ENCODE measurements around the gene SPAAR. TPM values are rescaled to one million over a fixed set of nuclear protein-coding genes. Genes with fewer than 3 reads are reported as not detected.

SPAAR gene
- total RNA-seq, 1 experiment from 2014 or later = 0.72 TPM

GRCh38 chr9:35862328-35862727 lies 47.0 kb upstream of the SPAAR start:
- Histone ChIP-seq H3K4me2 (no peak overlapping the region), H4K20me1 (ENCODE audit: insufficient read depth) (no peaks in the 10 kb centered on the region), H3K27me3 (ENCODE audit: insufficient read depth, low read depth) (0 out of 2 replicates have a peak, but pooled peaks cover 7% of the 10 kb centered on the region), H3K27ac (no peak overlapping the region), H3K4me1 (replicated peaks; ENCODE audit: insufficient read depth) (no peaks in the 10 kb centered on the region), H2AFZ (no peak overlapping the region), H3K9me3 (ENCODE audit: insufficient read depth, low read depth) (no peaks in the 10 kb centered on the region), H3K79me2 (ENCODE audit: low read depth) (no peaks in the 10 kb centered on the region), H3K4me3 (no peak overlapping the region), H3K9me2 (ENCODE audit: insufficient read depth) (no peaks in the 10 kb centered on the region), H3F3A (ENCODE audit: insufficient read depth, low read depth) (no peaks in the 10 kb centered on the region), H3K36me3 (ENCODE audit: low read depth) (no peaks in the 10 kb centered on the region)
- ChIA-PET POLR2A (ENCODE audit: unreplicated experiment) (no interaction called here), CTCF (no interaction called here)
- TF ChIP-seq EZH2 (IDR thresholded peaks at IDR 0.05; ENCODE audit: low read depth) (no peak), CTCF (conservative IDR thresholded peaks at IDR 0.05) (no peak)
- intact Hi-C loops (cut with micrococcal nuclease; ENCODE audit: unreplicated experiment) = no loop called here
- DNase-seq = no peak
- BruUV-seq (replicated peaks) = no TSS peak

GRCh38 chr9:35863583-35863982 lies 45.7 kb upstream of the SPAAR start:
- H3K9me3 ChIP-seq (ENCODE audit: insufficient read depth, low read depth) = no peaks in the 10 kb centered on the region
- no peaks in the 10 kb centered on the region for H3F3A ChIP-seq (ENCODE audit: insufficient read depth, low read depth)
- TF ChIP-seq EZH2 (IDR thresholded peaks at IDR 0.05; ENCODE audit: low read depth) (no peak), CTCF (conservative IDR thresholded peaks at IDR 0.05) (no peak)
- no peak overlapping the region for H2AFZ ChIP-seq
- 0 out of 2 replicates have a peak, but pooled peaks cover 7% of the 10 kb centered on the region for H3K27me3 ChIP-seq (ENCODE audit: insufficient read depth, low read depth)
- ChIA-PET POLR2A (ENCODE audit: unreplicated experiment) (no interaction called here), CTCF (no interaction called here)
- H3K4me2 ChIP-seq = no peak overlapping the region
- H3K36me3 ChIP-seq (ENCODE audit: low read depth) = no peaks in the 10 kb centered on the region
- no TSS peak for BruUV-seq (replicated peaks)
- H3K4me1 ChIP-seq (replicated peaks; ENCODE audit: insufficient read depth) = no peaks in the 10 kb centered on the region
- no peaks in the 10 kb centered on the region for H3K79me2 ChIP-seq (ENCODE audit: low read depth)
- no peak for DNase-seq
- no peak overlapping the region for H3K4me3 ChIP-seq
- H3K9me2 ChIP-seq (ENCODE audit: insufficient read depth) = no peaks in the 10 kb centered on the region
- H4K20me1 ChIP-seq (ENCODE audit: insufficient read depth) = no peaks in the 10 kb centered on the region
- intact Hi-C loops (cut with micrococcal nuclease; ENCODE audit: unreplicated experiment) = no loop called here
- no peak overlapping the region for H3K27ac ChIP-seq

- ChIA-PET POLR2A (ENCODE audit: unreplicated experiment) (no interaction called here), CTCF (no interaction called here)
- Histone ChIP-seq H3K9me3 (ENCODE audit: insufficient read depth, low read depth) (no peaks in the 10 kb centered on the region), H3K27me3 (ENCODE audit: insufficient read depth, low read depth) (0 out of 2 replicates have a peak, but pooled peaks cover 7% of the 10 kb centered on the region), H3K27ac (no peak overlapping the region), H3K36me3 (ENCODE audit: low read depth) (no peaks in the 10 kb centered on the region), H3K4me3 (no peak overlapping the region), H3K79me2 (ENCODE audit: low read depth) (no peaks in the 10 kb centered on the region), H3K4me1 (replicated peaks; ENCODE audit: insufficient read depth) (no peaks in the 10 kb centered on the region), H3K9me2 (ENCODE audit: insufficient read depth) (no peaks in the 10 kb centered on the region), H4K20me1 (ENCODE audit: insufficient read depth) (no peaks in the 10 kb centered on the region), H3F3A (ENCODE audit: insufficient read depth, low read depth) (no peaks in the 10 kb centered on the region), H2AFZ (no peak overlapping the region), H3K4me2 (no peak overlapping the region)
- TF ChIP-seq CTCF (conservative IDR thresholded peaks at IDR 0.05) (no peak), EZH2 (IDR thresholded peaks at IDR 0.05; ENCODE audit: low read depth) (no peak)
- intact Hi-C loops (cut with micrococcal nuclease; ENCODE audit: unreplicated experiment) = no loop called here
- no peak for DNase-seq
- no TSS peak for BruUV-seq (replicated peaks)
Measured at GRCh38 chr9:35864695-35865255, 44.5 kb upstream of the SPAAR start.
